Loucy (cell line): Measurements from ENCODE around the gene CCDC180.

Source experiments
- CTCF ChIP-seq: fragments of 200-600 bp; sonication (generic); conservative IDR thresholded peaks from 2 replicates; pipeline ENCODE4 v1.5.1; 2014; ENCODE audit warnings: mild to moderate bottlenecking, antibody characterized with exemption, low read length
- EZH2phosphoT487 ChIP-seq: fragments of 200-600 bp; IDR thresholded peaks from 2 replicates; pipeline ENCODE4 v1.6.1; 2018; ENCODE audit warnings: antibody characterized with exemption, mild to moderate bottlenecking, moderate library complexity, borderline replicate concordance

- TF ChIP-seq CTCF (no peak), EZH2phosphoT487 (no peak)
These were observed 5.1 kb downstream of the CCDC180 start for GRCh38 chr9:97312556-97312955.
